Fibroblast of the conjunctiva (primary cell): ENCODE results near the gene VDAC2.

ENCODE experiments used
- DNase-seq: peaks from one replicate; pipeline ENCODE4 v3.0.0-alpha.2; 2010; ENCODE audit warnings: low read depth

VDAC2 gene

GRCh38 chr10:75253281-75254220, 43.0 kb downstream of the VDAC2 start:
- no peak for DNase-seq

GRCh38 chr10:75254739-75255138, 44.1 kb downstream of the VDAC2 start:
- no peak for DNase-seq

DNA sequence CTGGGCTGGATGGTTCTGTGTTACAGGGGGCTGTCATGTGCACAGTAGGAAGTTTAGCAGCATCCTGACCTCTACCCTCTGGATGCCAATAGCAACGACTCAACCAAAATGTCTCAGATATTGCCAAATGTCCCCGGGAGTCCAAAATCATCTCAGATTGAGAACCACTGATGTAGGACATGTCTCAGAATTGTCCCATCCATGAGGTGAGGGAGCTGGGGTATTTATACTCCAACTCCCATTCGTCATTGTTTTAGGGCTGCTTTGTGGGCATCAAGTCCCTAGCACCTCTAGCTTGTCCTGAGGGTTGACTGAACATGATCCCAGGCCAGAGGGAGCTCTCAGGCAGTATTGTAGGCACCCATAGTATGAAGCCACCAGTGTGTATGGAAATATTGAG, 50.4 kb downstream of the VDAC2 start:
- DNase-seq: no peak

GRCh38 chr10:75261813-75262705, 51.5 kb downstream of the VDAC2 start:
- DNase-seq: no peak

DNA sequence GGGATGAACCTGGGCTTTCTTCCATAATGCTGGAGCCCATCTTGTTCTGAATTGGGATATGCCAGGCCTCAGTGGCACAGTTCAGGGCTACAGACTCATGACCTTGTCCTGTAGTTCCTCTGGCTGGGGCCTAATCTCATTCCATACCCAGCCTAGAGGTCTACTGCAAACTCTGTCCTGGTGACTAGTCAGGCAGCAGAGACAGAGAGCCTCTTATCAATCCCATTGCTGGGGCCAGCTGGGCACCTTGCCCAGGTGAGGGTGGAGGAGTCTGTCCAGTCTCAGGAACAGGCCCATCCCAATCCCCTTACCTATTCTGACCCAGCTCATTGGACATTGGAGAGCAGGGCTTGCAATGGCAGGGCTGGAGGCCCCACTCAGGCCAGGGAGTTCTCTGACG, 53.2 kb downstream of the VDAC2 start:
- DNase-seq: no peak

GRCh38 chr10:75265856-75266255, 55.3 kb downstream of the VDAC2 start:
- DNase-seq: no peak

DNA sequence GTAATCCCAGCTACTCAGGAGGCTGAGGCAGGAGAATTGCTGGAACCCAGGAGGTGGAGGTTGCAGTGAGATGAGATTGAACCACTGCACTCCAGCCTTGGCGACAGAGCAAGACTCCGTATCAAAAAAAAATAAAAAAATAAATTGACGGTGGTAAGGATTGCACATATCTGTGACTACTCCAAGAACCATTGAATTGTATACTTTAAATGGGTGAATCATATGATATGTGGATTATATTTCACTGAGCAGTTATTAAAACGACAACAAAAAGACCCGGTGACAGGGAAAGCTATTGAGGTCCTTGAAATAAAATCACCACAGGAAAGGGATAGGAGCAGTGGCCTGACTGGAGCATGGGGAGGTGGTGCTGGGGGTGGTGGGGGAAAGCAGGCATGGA, 56.3 kb downstream of the VDAC2 start:
- no peak for DNase-seq

- DNase-seq: no peak
Measured at GRCh38 chr10:75269605-75270004, 59.0 kb downstream of the VDAC2 start.

GRCh38 chr10:75272094-75272493, 61.5 kb downstream of the VDAC2 start:
- DNase-seq: no peak

- DNase-seq: no peak
Measured at GRCh38 chr10:75272896-75273295, 62.3 kb downstream of the VDAC2 start.

- no peak for DNase-seq
Measured at GRCh38 chr10:75276069-75276872, 65.7 kb downstream of the VDAC2 start.

DNA sequence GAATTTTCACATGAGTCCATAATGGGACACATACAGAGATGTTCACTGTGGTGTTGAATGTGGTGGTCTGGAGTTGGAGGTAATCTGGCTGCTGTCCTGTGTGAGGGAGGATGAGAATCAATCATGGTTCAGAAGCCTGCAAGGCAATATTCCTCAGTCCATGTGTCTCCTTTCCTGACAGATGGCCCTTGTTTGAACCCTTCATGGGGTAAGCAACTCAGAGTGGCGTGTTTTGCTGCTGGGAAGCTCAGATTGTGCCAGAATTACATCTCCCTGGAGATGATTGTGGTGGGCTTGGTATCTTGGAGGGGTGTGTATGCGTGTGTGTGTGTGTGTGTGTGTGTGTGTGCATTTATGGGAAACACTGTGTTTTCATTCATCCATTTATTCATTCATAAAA, 69.6 kb downstream of the VDAC2 start:
- no peak for DNase-seq
